IMR-90 (cell line): ENCODE measurements around the gene FAM114A2. TPM values are rescaled to one million over a fixed set of nuclear protein-coding genes. Genes with fewer than 3 reads are reported as not detected.

ENCODE experiments used
- ATAC-seq: fragments of 200-7000 bp; cut with Tn5 transposase; 2 replicates; pipeline ENCODE4 v1.9.1; 2020; ENCODE audit warnings: low read depth, mild to moderate bottlenecking, moderate library complexity
- BruUV-seq: library from RNA; stranded (reverse); fragments of 400-500 nt; replicated peaks from 2 replicates; lab custom pipeline; 2021; lab: Mats Ljungman, UMichigan
- CTCF ChIA-PET: fragments of 300-600 bp; formaldehyde crosslinking; extraction: SDS; loops from one replicate; lab custom pipeline; 2021; ENCODE audit warnings: antibody characterized with exemption; lab: Yijun Ruan, JAX
- POLR2A ChIA-PET: fragments of 300-600 bp; sonication (Branson Sonifier 250); formaldehyde crosslinking; loops from one replicate; lab custom pipeline; 2022; ENCODE audit warnings: antibody characterized with exemption; ENCODE audit not compliant: unreplicated experiment; lab: Charles Lee
- DNase-seq: peaks from one replicate; pipeline ENCODE4 v3.0.0; 2013
- H2AFZ ChIP-seq: replicated peaks from 2 replicates; pipeline ENCODE3; 2013; ENCODE audit warnings: low read length, mild to moderate bottlenecking; ENCODE audit not compliant: poor library complexity
- H2AK5ac ChIP-seq: 2 replicates; pipeline ENCODE4 v1.6.1; 2013; ENCODE audit warnings: low read depth, low read length, inconsistent platforms
- H2AK9ac ChIP-seq: replicated peaks from 2 replicates; pipeline ENCODE3; 2013; ENCODE audit warnings: mild to moderate bottlenecking, low read depth, low read length, moderate library complexity; ENCODE audit not compliant: poor library complexity
- H2BK120ac ChIP-seq: 2 replicates; pipeline ENCODE4 v1.6.1; 2013; ENCODE audit warnings: low read depth, low read length, inconsistent platforms
- H2BK15ac ChIP-seq: 3 replicates; pipeline ENCODE4 v1.6.1; 2013; ENCODE audit warnings: low read depth, low read length, inconsistent platforms
- H2BK20ac ChIP-seq: 2 replicates; pipeline ENCODE4 v1.6.1; 2013; ENCODE audit warnings: low read depth, mild to moderate bottlenecking, inconsistent platforms, low read length, moderate library complexity
- H2BK5ac ChIP-seq: 2 replicates; pipeline ENCODE4 v1.6.1; 2013; ENCODE audit warnings: mild to moderate bottlenecking, low read depth, low read length, inconsistent platforms; ENCODE audit not compliant: poor library complexity, severe bottlenecking
- H3K14ac ChIP-seq: replicated peaks from 2 replicates; pipeline ENCODE4 v1.6.1; 2013; ENCODE audit warnings: low read depth, low read length, inconsistent platforms
- H3K18ac ChIP-seq: 2 replicates; pipeline ENCODE4 v1.6.1; 2013; ENCODE audit warnings: low read depth, low read length, control low read depth
- H3K23ac ChIP-seq: 2 replicates; pipeline ENCODE4 v1.6.1; 2013; ENCODE audit warnings: low read depth, low read length, inconsistent platforms
- H3K27ac ChIP-seq: 2 replicates; pipeline ENCODE4 v1.5.1; 2013; ENCODE audit warnings: mild to moderate bottlenecking, control low read depth, low read length; ENCODE audit not compliant: insufficient read depth
- H3K27me3 ChIP-seq: 2 replicates; pipeline ENCODE4 v1.6.1; 2013; ENCODE audit warnings: low read length; ENCODE audit not compliant: control insufficient read depth, insufficient read depth
- H3K36me3 ChIP-seq: 2 replicates; pipeline ENCODE4 v1.6.1; 2013; ENCODE audit warnings: low read length, mixed read lengths; ENCODE audit not compliant: control insufficient read depth, insufficient read depth
- H3K4ac ChIP-seq: 2 replicates; pipeline ENCODE4 v1.6.1; 2013; ENCODE audit warnings: low read depth, low read length, inconsistent platforms
- H3K4me1 ChIP-seq: 2 replicates; pipeline ENCODE4 v1.6.1; 2013; ENCODE audit warnings: low read length, mixed read lengths; ENCODE audit not compliant: control insufficient read depth, insufficient read depth
- H3K4me2 ChIP-seq: 2 replicates; pipeline ENCODE4 v1.6.1; 2013; ENCODE audit warnings: low read depth, mild to moderate bottlenecking, control low read depth, low read length, moderate library complexity
- H3K4me3 ChIP-seq: 2 replicates; pipeline ENCODE4 v1.5.1; 2013; ENCODE audit warnings: low read depth, mild to moderate bottlenecking, control low read depth, low read length, moderate library complexity; ENCODE audit not compliant: insufficient read depth
- H3K56ac ChIP-seq: 2 replicates; pipeline ENCODE4 v1.6.1; 2013; ENCODE audit warnings: low read length, inconsistent platforms; ENCODE audit not compliant: insufficient read depth; ENCODE audit errors: extremely low read depth
- H3K79me1 ChIP-seq, 2 experiments: 2 replicates each; pipeline ENCODE4 v1.6.1; 2013; ENCODE audit warnings: low read length in 2 of 2, inconsistent platforms in 1 of 2, low read depth in 1 of 2
- H3K9ac ChIP-seq: 2 replicates; pipeline ENCODE4 v1.6.1; 2013; ENCODE audit warnings: low read depth, low read length, control low read depth
- H3K9me1 ChIP-seq: 2 replicates; pipeline ENCODE4 v1.6.1; 2013; ENCODE audit warnings: low read length, inconsistent platforms; ENCODE audit not compliant: insufficient read depth
- H3K9me3 ChIP-seq: 2 replicates; pipeline ENCODE4 v1.6.1; 2013; ENCODE audit warnings: low read length; ENCODE audit not compliant: control insufficient read depth, insufficient read depth
- H4K20me1 ChIP-seq: 2 replicates; pipeline ENCODE4 v1.6.1; 2013; ENCODE audit warnings: low read length, inconsistent platforms; ENCODE audit not compliant: insufficient read depth
- H4K5ac ChIP-seq: 2 replicates; pipeline ENCODE4 v1.6.1; 2013; ENCODE audit warnings: mild to moderate bottlenecking, low read depth, low read length, control low read depth
- H4K8ac ChIP-seq, 2 experiments: 2 replicates each; pipeline ENCODE4 v1.6.1; 2013; ENCODE audit warnings: low read depth in 2 of 2, low read length in 2 of 2, control low read depth in 1 of 2, inconsistent platforms in 1 of 2
- H4K91ac ChIP-seq: 2 replicates; pipeline ENCODE4 v1.6.1; 2013; ENCODE audit warnings: low read depth, low read length, inconsistent platforms; ENCODE audit not compliant: insufficient read depth
- BHLHE40 ChIP-seq: fragments of 150-350 bp; IDR thresholded peaks from 2 replicates; pipeline ENCODE4 v1.6.1; 2016; ENCODE audit warnings: mild to moderate bottlenecking, low read depth, low read length
- CEBPB ChIP-seq: IDR thresholded peaks from 2 replicates; pipeline ENCODE4 v1.6.1; 2012; ENCODE audit warnings: low read depth, low read length, improper control_type of control experiment
- CHD1 ChIP-seq: IDR thresholded peaks from 2 replicates; pipeline ENCODE4 v1.6.1; 2012; ENCODE audit warnings: low read depth, low read length, improper control_type of control experiment
- MAFK ChIP-seq: IDR thresholded peaks from 2 replicates; pipeline ENCODE4 v1.6.1; 2012; ENCODE audit warnings: low read depth, low read length, improper control_type of control experiment
- NFE2L2 ChIP-seq: fragments of 150-350 bp; IDR thresholded peaks from 2 replicates; pipeline ENCODE4 v1.6.1; 2016; ENCODE audit warnings: low read depth, mild to moderate bottlenecking, low read length
- RFX5 ChIP-seq: IDR thresholded peaks from 2 replicates; pipeline ENCODE4 v1.8.0; 2012; ENCODE audit warnings: low read depth, mild to moderate bottlenecking, low read length, moderate library complexity
- SMC3 ChIP-seq: fragments of 150-350 bp; IDR thresholded peaks from 2 replicates; pipeline ENCODE4 v1.6.1; 2016; ENCODE audit warnings: low read depth, mild to moderate bottlenecking, antibody characterized with exemption, low read length, moderate library complexity
- WGBS, 2 experiments: methylation state at CpG; one replicate each; pipeline versions ENCODE4 v1.1.5 to v1.1.7; 2013; ENCODE audit warnings: missing lambda C conversion rate in 2 of 2; ENCODE audit not compliant: insufficient read length in 1 of 2; ENCODE audit errors: extremely low coverage in 2 of 2; 5-methylcytosine and 5-hydroxymethylcytosine counted together
- dilution Hi-C: fragments of 300-500 bp; cut with HindIII; formaldehyde crosslinking; loops from one replicate; pipeline ENCODE4 v1.14.3; 2018; ENCODE audit warnings: low sequenced_read_pairs; ENCODE audit not compliant: unreplicated experiment
- in situ Hi-C: fragments of 300-500 bp; cut with MboI; formaldehyde crosslinking; loops from 3 replicates; pipeline ENCODE4 v1.14.3; 2019; ENCODE audit warnings: low sequenced_read_pairs, inconsistent platforms, mixed read lengths
- intact Hi-C: fragments of 100-400 bp; cut with micrococcal nuclease; formaldehyde crosslinking; loops from 2 replicates; pipeline ENCODE4 v1.10.0; 2022
- polyA plus RNA-seq, 3 experiments: library from polyadenylated mRNA; depleted of rRNA; stranded (reverse); fragments of >200 nt; gene quantifications; 2 replicates each; pipeline ENCODE4 v1.2.3, GENCODE V29; 2012; ENCODE audit warnings: low replicate concordance in 1 of 3
- total RNA-seq: library from RNA; depleted of rRNA; stranded (reverse); fragments of >200 nt; gene quantifications from 2 replicates; pipeline ENCODE4 v1.2.3, GENCODE V29; 2012
- TF ChIP-seq, protein P1 (sequence below): conservative IDR thresholded peaks from 2 replicates; pipeline ENCODE4 v1.5.1; 2012; ENCODE audit warnings: mild to moderate bottlenecking, low read depth, low read length, improper control_type of control experiment

FAM114A2 gene
- total and polyA plus RNA-seq, 2 of the 4 experiments (the other 2 are of a cell fraction) = 13.2 to 41.2 TPM

DNA sequence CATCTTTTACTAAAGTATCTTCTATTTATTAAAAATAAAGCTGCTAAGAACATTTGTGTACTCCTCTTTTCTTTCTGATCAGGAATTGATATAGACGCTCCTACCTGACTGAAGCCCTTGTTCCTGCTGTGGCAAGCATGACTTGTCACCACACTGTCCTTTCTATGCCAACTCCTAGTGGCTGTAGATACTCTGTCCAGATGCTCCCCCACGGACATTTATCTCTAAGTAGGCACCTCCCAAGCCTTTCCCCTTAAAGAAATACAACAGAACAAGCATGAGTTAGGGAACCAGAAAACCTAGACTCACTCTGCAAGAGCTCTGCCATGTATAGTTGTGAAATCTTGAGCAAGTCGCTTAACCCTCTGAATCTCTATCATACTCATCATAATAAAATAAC, 53.2 kb downstream of the FAM114A2 start:
- in situ Hi-C loops (loop anchor here (10.0 kb wide), 1 partner anchor 639 kb away; no protein-coding TSS in a partner anchor), dilution Hi-C loops (no loop called here), intact Hi-C loops (no loop called here)
- CTCF ChIA-PET = interaction anchor here (1.2 to 1.3 kb wide), 2 partner anchors 11 to 20 kb away, joined by 3 read pairs; no protein-coding TSS in a partner anchor
- no peak overlapping the region for H3K9ac ChIP-seq
- H3K27me3 ChIP-seq = no peaks in the 10 kb centered on the region; the same call in 1 of the 2 replicates
- H3K4me1 ChIP-seq = no peaks in the 10 kb centered on the region
- no peaks in the 10 kb centered on the region for H3K9me3 ChIP-seq
- no peak overlapping the region for H2BK120ac ChIP-seq
- no peak for TF ChIP-seq MAFK
- TF ChIP-seq SMC3 = no peak
- TF ChIP-seq CEBPB = no peak
- no peak for TF ChIP-seq CHD1
- no peak for TF ChIP-seq BHLHE40
- TF ChIP-seq, protein P1, sequence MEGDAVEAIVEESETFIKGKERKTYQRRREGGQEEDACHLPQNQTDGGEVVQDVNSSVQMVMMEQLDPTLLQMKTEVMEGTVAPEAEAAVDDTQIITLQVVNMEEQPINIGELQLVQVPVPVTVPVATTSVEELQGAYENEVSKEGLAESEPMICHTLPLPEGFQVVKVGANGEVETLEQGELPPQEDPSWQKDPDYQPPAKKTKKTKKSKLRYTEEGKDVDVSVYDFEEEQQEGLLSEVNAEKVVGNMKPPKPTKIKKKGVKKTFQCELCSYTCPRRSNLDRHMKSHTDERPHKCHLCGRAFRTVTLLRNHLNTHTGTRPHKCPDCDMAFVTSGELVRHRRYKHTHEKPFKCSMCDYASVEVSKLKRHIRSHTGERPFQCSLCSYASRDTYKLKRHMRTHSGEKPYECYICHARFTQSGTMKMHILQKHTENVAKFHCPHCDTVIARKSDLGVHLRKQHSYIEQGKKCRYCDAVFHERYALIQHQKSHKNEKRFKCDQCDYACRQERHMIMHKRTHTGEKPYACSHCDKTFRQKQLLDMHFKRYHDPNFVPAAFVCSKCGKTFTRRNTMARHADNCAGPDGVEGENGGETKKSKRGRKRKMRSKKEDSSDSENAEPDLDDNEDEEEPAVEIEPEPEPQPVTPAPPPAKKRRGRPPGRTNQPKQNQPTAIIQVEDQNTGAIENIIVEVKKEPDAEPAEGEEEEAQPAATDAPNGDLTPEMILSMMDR = no peak
- TF ChIP-seq RFX5 = no peak
- TF ChIP-seq NFE2L2 = no peak
- no peak overlapping the region for H4K8ac ChIP-seq
- H3K79me1 ChIP-seq = no peaks in the 10 kb centered on the region
- H4K5ac ChIP-seq = no peak overlapping the region
- H4K20me1 ChIP-seq = no peaks in the 10 kb centered on the region
- no peak overlapping the region for H2AK9ac ChIP-seq
- ATAC-seq = no peak
- H3K4me3 ChIP-seq = no peak overlapping the region
- H3K4me2 ChIP-seq = no peak overlapping the region
- WGBS, 2 experiments = no CpG with 5 or more reads among the region's 3 CpGs
- BruUV-seq = no TSS peak
- H3K18ac ChIP-seq = no peak overlapping the region
- no peak overlapping the region for H2BK5ac ChIP-seq
- no peak for DNase-seq
- no peaks in the 10 kb centered on the region for H3K9me1 ChIP-seq
- no peak overlapping the region for H3K56ac ChIP-seq
- no peak overlapping the region for H2AFZ ChIP-seq
- POLR2A ChIA-PET = no interaction called here
- no peaks in the 10 kb centered on the region for H3K36me3 ChIP-seq
- no peak overlapping the region for H3K23ac ChIP-seq
- H3K4ac ChIP-seq = no peak overlapping the region
- no peak overlapping the region for H4K91ac ChIP-seq
- H3K14ac ChIP-seq = no peak overlapping the region
- H2AK5ac ChIP-seq = no peak overlapping the region
- H2BK20ac ChIP-seq = no peak overlapping the region
- H3K27ac ChIP-seq = no peak overlapping the region
- no peak overlapping the region for H2BK15ac ChIP-seq
